GM13976 (cell line): ENCODE data around the gene PTPN18.

ENCODE experiments used
- DNase-seq: peaks from one replicate; pipeline ENCODE4 v3.0.0; 2012; ENCODE audit warnings: low spot score
- in situ Hi-C: fragments of 300-500 bp; cut with MboI; formaldehyde crosslinking; loops from one replicate; pipeline ENCODE4 v1.12.0; 2022; ENCODE audit warnings: low sequenced_read_pairs, mixed read lengths, inconsistent platforms; ENCODE audit not compliant: unreplicated experiment
- TF ChIP-seq, protein P1 (sequence below): IDR thresholded peaks from 2 replicates; pipeline ENCODE4 v1.5.1; 2012; ENCODE audit warnings: borderline replicate concordance, mild to moderate bottlenecking; ENCODE audit not compliant: insufficient read depth; ENCODE audit errors: extremely low read depth, missing control alignments, control extremely low read depth

PTPN18 gene

DNA sequence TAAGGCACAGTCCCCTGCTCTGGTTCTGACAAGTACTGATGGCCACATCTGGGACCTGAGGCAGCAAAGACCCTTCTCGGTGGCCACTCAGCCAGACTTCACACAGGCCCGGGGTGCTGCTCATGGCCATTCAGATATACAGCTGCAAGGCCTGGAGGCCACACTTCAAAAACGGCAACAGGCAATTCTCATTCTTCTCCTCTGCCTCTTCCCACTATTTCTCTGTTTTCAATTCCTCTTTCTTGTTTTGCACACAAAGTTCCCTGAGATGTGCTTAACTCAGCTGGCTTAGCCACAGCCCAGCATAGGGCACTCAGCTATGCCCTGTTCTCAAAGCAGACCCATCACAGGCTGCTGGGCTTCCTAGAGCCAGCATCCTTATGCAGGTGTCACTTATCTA, 29.9 kb downstream of the PTPN18 start:
- TF ChIP-seq, protein P1, sequence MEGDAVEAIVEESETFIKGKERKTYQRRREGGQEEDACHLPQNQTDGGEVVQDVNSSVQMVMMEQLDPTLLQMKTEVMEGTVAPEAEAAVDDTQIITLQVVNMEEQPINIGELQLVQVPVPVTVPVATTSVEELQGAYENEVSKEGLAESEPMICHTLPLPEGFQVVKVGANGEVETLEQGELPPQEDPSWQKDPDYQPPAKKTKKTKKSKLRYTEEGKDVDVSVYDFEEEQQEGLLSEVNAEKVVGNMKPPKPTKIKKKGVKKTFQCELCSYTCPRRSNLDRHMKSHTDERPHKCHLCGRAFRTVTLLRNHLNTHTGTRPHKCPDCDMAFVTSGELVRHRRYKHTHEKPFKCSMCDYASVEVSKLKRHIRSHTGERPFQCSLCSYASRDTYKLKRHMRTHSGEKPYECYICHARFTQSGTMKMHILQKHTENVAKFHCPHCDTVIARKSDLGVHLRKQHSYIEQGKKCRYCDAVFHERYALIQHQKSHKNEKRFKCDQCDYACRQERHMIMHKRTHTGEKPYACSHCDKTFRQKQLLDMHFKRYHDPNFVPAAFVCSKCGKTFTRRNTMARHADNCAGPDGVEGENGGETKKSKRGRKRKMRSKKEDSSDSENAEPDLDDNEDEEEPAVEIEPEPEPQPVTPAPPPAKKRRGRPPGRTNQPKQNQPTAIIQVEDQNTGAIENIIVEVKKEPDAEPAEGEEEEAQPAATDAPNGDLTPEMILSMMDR, result no peak
- in situ Hi-C loops, result no loop called here
- no peak for DNase-seq

DNA sequence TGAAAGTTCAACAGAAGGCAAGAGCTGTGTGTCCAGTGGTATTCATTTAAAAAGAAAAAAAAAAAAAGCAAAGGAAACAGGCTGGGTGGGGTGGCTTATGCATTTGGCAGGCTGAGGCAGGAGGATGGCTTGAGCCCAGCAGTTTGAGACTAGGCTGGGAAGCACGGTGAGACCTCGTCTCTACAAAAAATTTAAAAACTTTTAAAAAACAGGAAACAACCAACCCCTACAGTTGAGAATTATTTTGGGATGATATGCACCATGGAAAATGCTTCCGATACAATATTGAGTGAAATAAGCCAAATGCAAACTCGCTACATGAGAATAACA, 31.2 kb downstream of the PTPN18 start:
- no peak for DNase-seq
- TF ChIP-seq, protein P1, result no peak
- in situ Hi-C loops, result no loop called here

DNA sequence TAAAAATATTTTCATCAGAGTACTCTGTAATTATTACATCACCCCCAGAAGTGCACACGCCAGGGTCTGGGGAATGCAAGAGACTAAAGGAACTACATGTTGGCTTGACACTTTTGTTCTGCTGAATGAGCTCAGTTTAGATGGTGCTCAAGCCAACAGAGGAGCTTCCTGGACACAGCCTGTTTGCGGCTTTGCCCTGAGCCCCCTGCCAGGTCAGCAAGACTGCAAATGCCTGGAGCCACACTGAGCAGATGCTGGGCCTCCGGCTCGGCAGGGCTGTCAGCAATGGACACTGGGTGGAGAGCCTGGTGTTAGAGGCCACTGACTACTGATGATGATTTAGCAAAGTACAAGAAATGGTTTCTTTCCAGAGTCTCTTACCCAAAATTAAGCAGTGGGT, 31.9 kb downstream of the PTPN18 start:
- no peak for DNase-seq
- in situ Hi-C loops, result no loop called here
- TF ChIP-seq, protein P1, result no peak

DNA sequence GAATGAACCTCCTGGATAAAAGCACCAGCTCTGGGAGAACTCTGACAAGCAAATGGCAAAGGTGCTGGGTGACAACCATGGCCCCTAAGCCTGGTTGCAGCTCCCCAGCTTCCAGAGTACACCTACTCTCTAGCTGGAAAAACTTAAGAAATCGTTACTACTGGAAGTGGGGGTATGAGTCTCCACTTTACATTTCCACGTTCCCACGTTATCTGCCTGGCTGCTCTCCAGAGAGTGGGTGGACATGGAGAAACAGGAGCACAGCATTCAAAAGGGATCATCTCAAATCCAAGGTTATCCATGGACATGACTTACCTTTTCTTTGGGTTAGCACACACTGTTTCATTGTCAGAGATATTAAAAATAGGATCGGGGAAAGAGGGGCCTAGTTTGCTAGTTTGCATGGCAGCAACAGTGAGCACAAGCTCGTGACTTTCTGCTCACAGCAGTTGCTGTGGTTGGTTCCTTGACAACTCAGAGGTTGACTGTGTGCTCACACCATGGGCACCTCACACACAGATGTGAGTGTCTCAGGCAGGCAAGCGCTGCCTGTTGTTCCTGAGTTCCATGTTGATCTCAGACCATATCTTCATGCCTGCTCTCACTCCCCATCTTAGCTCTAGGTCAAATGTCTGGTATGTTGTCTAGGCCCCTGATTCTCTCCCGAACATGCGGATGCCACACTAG, 32.5 kb downstream of the PTPN18 start:
- in situ Hi-C loops, result no loop called here
- no peak for DNase-seq
- TF ChIP-seq, protein P1, result no peak

DNA sequence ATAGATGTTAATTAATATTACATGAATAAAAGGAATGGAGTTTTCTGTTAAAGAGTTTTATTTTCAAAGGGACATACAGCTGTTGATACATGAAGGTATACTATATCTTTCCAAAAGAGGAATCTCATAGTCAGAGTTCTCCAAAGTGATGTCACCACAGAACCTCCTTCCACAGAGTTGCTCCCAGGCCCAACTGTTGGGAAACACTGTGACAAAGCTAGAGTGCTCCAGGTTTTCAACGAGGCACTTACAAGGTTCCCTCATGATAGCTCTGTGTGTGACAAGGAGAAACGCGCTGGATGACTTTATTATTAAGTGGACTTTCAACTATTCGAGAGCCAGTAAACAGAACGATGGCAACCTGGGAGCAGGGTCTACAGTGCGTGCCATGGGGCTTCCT, 33.5 kb downstream of the PTPN18 start:
- TF ChIP-seq, protein P1, result no peak
- in situ Hi-C loops, result no loop called here

DNA sequence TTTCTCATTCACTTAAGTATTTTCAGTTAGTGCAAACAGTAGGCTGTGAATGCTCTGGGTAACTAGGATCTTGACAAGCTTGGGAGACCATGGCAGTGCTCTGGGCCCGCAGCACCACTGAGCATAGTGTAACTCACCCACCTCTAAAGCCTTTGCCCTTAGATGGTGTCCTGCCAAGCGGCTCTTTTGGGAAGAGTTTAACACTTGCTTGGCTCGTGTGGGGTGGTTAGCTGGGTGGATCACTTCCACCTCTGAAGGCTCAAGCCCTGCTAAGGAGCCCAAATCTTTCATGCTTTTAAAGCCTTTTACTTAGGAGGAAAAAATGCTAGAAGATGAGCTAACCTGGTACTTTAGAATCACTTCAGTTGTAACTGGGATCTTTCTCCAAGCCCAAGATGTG, 33.9 kb downstream of the PTPN18 start:
- TF ChIP-seq, protein P1, result no peak
- in situ Hi-C loops, result no loop called here
- DNase-seq, result no peak

More for the DNA sequence above, 33.5 kb downstream of the PTPN18 start:
- no peak for DNase-seq
